ENCODE results near the gene ZNF254.
"Not testable (repeated sequence)": the region's sequence is repeated elsewhere in the genome, so short reads cannot be mapped to it uniquely, and the experiment has no call there.

The ZNF254 gene

DNA sequence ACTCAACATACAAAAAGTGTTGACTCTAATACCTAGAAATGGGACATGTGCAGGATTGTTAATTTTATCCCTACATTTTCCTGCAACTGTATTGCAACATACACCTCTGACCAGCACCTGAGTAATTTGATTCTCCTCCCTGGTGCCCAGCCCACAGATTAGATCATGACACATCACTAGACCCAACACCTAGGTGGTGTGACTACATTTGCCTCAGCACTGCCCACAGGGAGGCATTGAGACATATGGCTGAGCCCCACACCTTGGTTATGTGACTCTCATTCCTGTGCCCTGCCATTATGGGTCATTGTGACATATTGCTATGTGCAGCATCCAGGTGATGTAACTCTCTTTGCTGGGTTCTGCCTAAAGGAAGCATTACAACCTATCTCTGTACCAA lies 13.2 kb upstream of the ZNF254 start:
- DNase-seq: no peak

DNA sequence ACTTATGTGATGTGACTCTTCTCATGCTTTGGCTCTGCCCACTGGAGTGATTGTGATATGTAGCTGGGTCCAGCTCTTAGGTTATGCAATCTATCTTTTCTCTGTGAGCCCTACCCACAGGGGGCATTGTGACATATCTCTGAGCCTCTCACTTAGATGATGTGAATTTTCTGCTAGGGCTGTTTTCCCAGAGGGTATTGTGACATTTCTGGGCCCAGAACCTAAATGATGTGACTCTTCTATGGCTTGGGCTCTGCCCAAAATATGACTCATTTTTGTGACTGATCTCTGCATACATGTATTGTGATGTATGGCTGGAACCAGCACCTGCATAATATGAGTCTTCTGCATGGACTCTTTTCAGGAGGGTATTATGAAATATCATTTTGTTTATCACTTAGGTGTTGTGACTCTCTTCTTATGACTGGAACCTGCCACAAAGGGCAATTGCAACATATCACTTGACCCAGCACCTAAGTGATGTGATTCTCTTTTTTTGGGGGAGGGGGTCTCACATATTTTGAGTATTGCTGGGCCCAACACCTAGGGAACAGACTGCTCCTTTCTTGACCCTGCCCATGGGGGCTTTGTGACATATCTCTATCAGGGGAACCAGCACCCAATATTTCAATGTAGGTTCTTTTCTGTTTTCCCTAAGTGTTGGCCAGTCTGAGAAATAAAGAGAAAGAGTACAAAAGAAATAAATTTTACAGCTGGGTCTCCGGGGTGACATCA lies 12.1 kb upstream of the ZNF254 start:
- DNase-seq: no peak

DNA sequence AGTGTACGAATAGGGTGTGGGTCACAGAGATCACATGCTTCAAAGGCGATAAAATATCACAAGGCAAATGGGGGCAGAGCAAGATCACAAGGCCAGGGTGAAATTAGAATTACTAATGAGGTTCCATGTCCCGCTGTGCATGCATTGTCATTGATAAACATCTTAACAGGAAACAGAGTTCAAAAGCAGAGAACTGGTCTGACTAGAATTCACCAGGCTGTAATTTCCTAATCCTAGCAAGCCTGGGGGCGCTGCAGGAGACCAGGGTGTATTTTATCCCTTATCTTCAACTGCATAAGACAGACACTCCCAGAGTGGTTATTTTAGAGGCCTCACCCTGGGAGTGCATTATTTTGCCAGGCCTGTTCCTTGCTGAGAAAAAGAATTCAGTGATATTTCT lies 11.5 kb upstream of the ZNF254 start:
- not testable (repeated sequence) for DNase-seq

DNA sequence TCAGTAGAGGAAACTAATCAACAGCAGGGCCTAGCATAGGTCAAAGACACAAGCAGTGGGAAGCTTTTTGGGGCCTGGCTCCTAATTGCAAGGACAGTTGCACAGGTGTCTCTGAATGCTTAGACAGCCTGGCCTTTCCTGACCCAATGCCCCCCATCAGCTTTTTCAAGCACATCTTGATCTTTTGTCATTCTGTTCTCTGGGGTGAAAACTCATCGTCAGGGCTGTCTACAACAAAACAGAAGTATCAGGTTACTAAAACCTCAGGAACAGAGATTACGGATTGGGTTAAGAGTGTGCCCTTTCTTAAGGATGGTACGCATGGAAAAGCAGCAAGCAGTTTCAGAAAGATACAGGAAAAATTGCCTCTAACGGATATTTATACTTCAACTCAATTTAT lies 8.3 kb upstream of the ZNF254 start:
- no peak for DNase-seq

DNA sequence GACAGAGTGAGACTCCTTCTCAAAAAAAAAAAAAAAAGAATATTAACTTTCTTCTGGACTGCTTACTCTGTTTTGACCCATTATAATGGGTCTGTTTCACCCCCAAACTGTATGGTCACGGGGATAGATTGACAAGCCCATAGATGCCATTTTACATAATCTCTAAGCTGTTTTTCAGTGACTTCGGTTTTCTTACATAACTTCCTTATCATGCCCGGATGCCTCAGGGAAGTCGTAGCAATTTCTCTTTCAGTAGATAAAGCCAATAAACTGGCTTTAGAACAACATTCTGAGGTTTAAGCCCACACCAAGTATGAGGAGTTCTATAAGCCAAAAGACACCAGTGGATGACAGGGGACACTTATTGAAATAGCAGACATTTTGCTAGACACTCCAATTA lies 5.9 kb upstream of the ZNF254 start:
- no peak for DNase-seq

DNA sequence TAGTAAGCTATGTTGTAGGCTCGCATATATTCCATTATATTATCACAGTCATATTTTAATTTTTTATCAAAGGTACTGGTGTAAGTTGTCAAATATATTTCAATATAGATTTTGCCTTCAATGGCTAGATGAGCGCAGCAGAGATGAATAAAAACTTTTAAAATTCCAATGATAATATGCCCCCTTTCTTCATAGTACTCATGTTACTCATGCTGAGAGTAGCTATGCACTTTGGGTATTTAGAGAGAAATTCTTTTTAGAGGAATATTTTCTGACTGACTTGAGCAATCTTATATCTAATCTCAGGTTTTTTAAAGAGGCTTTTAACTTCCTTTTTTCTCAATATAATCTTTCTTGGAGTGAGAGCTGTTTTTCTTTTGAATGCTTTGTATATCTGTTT lies 11.4 kb downstream of the ZNF254 start:
- DNase-seq: no peak

DNA sequence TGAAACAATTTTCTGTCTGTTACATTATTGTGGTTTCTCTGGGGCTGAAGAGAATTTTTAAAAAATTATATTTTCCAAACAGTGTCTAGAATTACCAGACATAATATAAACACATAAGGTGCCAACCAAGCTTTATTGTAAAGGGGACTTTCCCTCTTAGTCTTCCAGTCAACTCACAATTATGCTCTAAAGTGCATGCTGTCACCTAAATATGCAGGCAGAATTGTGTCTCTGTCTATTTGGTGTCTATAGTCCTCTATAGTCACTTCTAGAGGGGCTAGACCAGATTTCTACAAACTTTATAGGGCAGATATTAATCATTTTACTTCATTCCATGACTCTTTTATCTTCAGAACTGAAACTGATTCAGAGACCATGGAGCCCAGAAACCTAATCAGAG lies 12.8 kb downstream of the ZNF254 start:
- no peak for DNase-seq

DNA sequence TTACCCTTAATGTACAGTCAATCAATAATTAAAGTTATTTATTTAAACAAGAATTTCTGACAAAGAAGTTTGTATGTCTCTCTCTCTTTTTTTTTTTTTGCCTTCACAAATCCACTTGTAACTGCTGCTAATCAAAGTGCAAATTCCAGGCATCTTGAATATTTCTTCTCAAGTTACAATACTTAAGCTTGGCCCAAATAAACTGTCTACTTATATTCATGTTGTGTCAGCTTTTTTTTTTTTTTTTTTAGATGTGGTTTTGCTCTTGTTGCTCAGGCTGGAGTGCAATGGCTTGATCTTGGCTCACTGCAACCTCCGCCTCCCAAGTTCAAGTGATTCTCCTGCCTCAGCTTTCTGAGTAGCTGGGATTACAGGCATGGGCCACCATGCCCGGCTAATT lies 13.6 kb downstream of the ZNF254 start:
- not testable (repeated sequence) for DNase-seq

DNA sequence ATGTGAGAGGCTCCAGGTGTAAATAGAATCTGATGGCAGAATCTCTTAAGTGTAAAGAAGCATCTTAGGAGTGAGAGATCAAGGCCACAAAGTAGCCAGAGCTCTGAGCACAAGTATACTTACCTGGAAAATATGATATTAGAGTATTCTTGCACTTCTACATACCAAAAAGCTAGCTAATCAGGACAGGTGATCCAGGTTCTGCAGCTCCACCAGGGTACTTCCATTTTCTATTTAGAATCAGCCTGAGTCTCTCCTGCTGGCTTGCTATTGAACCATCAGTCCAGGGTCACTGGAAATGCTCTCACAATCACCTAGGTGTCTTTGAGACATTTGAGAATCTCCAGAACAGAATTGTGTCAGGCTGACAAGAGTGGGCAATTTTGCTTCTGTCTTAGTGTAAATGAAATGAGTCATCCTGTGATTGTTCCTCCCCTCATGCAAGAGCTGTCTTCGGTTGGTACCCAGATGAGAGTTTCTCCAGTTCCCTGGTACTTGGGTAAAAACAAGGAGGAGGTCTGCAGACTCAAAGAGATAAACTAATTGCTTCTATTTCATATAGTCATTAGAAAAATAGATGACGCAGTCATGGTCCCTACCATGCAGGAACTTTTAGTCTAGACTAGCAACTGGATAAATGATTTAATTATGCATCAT lies 14.6 kb downstream of the ZNF254 start:
- DNase-seq: no peak

DNA sequence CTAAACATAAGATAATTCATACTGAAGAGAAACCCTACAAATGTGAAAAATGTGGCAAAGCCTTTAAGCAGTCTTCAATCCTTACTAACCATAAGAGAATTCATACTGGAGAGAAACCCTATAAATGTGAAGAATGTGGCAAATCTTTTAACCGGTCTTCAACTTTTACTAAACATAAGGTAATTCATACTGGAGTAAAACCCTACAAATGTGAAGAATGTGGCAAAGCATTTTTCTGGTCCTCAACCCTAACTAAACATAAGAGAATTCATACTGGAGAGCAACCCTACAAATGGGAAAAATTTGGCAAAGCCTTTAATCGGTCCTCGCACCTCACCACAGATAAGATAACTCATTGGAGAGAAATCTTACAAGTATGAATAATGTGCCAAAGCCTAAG lies 40.6 kb downstream of the ZNF254 start:
- no peak for DNase-seq

DNA sequence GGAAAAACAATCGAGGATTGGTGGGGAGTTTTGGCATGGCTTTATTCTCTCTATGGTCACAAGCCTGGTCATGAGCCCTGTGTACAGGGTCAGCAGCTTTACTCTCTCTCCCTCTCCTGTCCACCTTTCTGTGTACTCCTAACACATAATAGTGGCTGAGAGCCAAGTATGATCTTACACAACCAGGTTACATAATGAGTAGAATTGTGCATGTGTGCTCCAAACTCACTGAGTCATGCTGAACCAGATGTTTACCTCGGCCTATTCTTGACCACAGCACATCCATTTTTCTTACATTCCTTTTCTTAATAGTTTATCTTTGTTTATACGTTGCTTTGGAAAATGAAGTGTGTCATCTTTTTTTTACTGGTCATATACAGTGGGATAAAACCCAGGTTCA lies 53.1 kb downstream of the ZNF254 start:
- no peak for DNase-seq

DNA sequence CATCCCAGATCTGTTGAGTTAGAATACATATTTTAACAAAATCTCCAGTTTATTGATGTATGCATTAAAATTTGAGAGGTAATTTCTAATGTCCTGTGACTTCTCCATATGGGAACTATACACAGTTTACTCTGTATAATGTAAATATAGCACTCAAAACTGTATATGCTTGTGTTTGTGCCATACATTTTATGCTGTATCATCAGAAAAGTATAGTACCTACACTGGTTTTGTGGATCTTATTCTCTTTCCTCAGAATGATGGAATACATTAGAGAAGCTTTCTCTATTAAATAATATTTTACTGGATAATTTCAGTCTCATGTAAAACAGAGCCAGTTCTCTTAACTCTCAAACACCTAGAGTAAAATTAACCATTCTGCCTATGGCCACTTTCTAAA lies 53.6 kb downstream of the ZNF254 start:
- no peak for DNase-seq

DNA sequence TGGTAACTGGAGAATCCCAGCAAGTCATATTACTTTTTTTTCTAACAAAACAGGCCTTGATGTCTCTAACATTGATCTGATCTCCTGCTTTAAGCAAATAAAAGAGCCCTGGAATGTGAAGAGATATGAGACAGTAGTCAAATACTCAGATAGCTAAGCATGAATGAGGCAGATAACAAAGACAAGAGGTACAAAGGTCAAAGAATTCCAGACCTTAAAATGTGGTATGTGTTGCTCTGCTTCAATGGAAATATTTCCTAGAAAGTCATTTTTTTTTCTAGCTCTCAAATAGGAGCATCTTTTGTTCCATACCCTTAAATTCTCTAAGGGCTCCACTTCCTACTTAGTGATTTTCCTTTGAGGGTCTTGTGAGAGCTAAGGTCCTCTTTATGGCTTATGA lies 54.6 kb downstream of the ZNF254 start:
- no peak for DNase-seq

DNA sequence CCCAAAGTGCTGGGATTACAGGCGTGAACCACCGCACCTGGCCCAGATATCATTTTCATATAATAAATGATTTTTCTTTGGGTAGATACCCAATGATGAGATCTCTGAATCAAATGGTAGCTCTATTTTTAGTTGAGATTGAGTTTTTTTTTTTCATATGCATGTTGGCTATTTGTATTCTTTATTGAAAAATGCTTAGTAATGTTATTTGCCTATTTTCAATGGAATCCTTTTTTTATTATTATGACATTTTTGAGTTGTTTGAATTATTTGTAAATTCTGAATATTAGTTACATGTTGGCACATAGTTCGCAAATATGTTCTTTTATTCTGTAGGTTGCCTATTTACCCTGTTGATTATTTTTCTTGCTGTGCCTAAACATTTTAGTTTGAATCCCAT lies 55.8 kb downstream of the ZNF254 start:
- DNase-seq: no peak

DNA sequence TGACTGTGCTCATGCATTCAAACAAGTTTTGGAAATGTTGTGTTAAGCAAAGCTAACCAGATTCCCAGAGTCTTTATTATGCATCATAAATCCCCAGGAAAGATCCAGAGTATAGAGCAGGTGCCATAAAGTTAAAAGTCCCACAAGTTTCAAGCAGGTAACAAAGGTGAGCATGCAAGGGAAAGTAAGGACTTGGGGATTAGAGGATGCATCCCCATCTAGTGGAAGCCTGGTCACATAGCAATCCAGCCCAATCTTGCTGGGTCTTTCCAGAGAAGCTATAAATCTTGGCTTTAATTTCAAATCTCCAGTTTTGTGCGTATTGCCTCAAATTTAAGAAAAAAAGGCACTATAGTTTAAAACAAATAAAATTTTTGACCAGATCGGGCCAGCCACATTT lies 72.7 kb downstream of the ZNF254 start:
- no peak for DNase-seq

DNA sequence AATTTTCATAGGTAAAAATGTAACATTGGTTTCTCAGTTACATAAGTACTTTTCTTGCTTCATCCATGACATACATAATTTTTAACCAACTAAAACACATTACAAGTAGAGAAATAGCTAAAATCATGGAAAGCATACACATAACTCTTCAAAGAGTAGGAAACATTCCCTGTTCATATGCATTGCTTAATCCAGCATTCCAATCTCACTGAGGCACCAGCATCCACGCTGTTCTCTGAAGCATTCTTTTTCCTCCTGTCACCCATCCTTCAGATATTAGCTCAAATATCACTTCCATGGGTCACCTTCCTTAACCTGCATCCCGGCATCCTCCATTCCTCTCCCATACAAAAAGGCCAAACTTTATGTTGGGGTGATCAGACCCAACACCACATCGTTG lies 79.1 kb downstream of the ZNF254 start:
- no peak for DNase-seq

DNA sequence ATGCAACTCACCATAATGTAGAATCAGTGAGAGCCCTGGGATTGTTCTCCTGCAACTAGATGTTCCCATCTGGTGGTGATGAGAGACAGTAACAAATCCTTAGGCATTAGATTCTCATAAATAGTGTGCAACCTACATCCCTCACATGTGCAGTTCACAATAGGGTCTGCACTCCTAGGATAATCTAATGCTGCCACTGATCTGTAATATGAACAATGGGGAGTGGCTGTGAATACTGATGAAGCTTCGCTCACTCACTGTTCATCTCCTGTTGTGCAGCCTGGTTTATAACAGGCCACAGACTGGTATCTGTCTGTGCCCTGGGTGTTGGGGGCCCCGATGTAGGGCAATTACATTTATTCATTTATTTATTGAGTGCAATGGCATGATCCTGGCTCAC lies 86.9 kb downstream of the ZNF254 start:
- DNase-seq: no peak

DNA sequence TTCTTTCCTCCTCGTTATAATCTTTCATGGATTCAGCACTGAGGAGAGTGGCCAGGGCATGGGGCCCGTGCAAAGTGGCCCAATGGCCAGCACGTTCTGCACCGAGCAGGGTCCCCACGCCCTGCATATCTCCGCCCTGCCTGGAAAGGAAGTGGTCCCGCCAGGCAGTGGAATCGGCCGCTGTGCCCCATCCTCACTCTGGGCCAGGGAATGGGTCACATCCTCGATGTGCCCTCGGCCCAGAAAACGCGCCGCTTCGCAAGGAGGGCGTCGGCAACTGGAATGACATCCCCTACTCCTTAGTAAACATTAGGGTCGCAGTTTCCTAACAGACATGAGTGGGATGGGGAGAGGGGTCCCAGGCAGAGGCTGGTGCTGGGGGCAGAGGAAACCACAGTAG lies 90.7 kb downstream of the ZNF254 start:
- DNase-seq: no peak

DNA sequence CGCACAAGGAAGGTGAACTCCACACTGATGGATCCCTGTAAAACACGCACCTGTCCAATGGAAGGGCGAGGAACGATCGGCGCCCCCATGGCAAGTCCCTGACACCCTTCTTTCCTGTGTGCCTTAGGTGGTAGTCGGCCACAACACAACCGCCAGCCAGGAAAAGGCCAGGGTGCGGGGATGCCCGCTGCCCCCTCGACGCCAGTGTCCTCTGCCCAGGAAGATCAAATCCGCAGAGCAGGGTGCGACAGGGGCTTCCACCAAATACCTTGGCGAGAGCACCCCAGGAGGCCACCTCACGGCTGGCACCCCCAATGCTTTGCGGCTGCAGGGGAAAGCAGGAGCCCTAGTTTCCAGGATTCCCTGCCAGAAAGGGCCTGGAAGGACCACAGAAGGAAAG lies 91.2 kb downstream of the ZNF254 start:
- no peak for DNase-seq

All from NCI-H446 treated with DMSO at 0.1 percent for 48 hours (cell line).